HG03520 (cell line): ENCODE data around the gene ALPI.

ENCODE experiments used
- ATAC-seq: cut with Tn5 transposase; IDR thresholded peaks from one replicate; pipeline ENCODE4 v1.9.1; 2021; ENCODE audit warnings: mild to moderate bottlenecking, moderate library complexity; ENCODE audit not compliant: unreplicated experiment

The ALPI gene

DNA sequence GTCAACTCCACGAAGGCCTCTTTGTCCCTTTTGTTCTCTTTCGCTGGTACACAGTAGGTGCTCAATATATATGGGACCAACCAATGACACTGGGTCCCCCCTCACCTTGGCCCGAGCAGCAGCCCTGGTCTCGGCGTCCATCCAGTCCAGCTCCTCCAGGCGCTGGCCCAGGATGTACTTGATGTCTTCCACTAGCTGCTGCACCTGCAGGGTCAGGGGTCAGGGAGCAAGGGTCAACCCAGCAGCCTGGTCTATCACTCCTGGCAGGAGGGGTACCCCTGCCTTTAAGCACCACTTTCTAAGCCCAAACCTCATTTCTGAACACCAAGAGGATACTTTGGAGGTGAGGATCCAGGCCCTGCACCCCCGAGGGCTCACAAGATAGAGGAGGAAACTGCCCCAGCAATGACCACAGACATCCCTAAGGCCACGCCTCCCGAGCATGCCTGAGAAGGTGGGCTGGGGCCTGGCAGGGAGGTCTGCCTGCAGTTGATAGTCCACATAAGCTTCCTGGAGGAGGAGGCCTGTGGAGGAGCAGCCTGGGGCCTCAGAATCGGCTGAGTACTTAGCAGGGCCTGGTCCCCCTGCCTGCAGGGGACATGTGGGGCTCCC is 27.5 kb downstream of the ALPI start:
- no peak for ATAC-seq

DNA sequence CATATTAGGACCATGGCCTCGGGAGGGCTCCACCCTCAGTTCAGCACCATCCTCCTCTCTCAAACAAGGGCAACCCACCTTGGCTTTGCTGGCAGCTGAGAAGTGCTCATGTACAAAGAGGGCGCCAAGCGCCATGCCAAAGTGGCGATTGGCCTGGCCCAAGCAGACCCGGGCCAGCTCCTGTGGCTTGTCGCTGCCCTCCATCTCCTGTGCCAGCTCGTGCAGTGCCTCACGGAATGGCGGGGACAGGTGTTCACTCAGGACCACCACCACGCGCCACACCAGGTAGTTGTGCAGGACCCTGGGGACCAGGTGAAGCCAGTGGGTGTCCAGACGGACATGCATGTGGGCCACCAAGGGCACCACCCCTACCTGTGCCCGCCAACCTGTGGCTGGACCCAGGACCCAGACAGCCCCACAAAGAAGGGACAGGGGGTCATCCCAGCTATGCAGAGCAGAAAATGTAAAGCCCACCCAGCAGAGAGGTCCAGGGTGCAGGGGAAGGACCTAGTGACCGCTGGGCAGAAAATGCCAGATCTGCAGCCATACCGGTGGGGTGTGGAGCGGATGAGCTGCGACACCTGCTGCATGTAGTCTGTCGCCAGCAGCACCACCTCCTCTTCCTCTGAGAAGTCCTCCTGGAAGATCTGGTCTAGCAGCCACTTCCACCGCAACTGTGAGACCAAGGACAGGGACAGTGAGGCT is 28.1 kb downstream of the ALPI start:
- no peak for ATAC-seq

GRCh38 chr2:232484628-232485347 is 28.8 kb downstream of the ALPI start:
- ATAC-seq = no peak

GRCh38 chr2:232485348-232485756 is 29.4 kb downstream of the ALPI start:
- ATAC-seq = no peak

GRCh38 chr2:232485757-232486557 is 30.0 kb downstream of the ALPI start:
- no peak for ATAC-seq

DNA sequence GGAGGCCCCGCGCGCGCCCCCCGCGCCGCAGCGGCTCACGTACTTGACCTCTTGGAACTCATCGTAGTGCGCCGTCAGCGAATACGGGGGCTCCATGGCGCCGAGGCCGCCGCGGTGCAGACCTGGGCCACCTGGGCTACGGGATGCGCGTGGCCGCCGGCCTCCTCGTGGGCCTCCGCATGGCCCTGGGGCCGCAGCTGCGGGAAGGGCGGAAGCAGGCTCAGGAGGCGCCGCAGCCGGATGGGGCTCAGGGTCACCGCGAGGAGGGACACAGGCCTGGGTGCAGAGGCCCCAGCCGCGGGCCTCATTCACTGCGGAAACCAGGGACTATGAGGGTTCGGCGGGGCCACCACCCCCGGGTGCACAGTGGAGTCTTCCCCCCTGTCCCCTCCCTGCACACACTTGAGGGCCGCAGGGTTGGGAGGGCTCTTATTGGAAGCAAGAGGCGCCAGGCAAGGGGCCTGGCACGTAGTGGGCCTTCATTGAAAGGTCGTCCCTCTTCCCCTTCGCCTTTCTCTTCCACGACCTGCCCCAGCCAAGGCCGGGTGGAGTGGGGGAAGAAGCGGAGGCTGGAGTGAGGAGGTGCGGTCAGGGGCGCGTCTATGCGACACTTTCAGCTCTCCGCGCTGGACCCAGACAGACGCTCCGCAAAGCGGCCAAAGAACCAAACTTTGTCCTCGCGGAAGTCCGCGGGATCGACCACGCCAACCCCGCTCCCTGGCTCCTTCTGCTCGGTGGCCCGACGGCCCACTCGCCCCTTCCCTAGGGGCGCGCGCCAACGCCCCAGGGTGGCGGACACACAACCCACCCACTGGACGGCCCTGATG is 30.8 kb downstream of the ALPI start:
- ATAC-seq = no peak

DNA sequence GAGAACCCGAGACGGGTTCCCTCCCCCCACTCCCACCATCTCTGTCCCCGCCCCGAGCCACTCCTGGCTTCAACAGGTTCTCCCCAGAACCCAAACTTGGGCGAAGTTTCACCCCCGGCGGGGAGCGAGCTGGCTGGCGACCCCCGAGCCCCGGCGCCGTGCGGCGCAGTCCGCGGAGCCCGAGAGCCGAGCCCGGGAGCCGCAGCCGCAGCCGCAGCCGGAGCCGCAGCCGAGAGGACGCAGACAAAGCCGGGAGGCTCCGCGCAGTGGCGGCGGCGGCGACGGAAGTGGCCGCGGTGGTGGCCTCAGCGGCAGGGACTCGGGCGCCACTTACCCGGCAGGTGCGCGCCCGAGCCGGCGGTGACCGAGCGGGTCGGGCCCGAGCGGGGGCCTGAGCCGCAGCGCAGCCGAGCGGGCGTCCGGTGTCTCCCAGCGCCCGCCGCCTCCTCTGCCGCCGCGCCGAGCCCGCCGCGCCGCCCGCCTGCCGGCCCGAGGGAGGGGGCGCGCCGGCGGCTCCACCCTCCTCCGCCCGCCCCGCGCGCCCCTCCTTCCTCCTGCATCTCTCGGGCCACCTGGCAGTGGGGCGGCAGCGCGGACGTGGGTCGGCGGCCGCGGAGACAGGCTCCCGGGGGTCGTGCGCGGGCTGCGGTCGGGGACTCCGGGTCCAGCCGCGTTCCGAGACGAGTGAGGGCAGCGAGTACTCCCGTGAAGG is 31.6 kb downstream of the ALPI start, which contains the start of gene ECEL1:
Gene ECEL1, minus strand, starts transcription at position 450 of the 712 bp plus-strand sequence. CDS start 1,181 bp downstream, outside the sequence.
- ATAC-seq = no peak

- no peak for ATAC-seq
These were observed 32.3 kb downstream of the ALPI start for GRCh38 chr2:232488097-232488711.

- no peak for ATAC-seq
These were observed 32.9 kb downstream of the ALPI start for GRCh38 chr2:232488721-232489300.

DNA sequence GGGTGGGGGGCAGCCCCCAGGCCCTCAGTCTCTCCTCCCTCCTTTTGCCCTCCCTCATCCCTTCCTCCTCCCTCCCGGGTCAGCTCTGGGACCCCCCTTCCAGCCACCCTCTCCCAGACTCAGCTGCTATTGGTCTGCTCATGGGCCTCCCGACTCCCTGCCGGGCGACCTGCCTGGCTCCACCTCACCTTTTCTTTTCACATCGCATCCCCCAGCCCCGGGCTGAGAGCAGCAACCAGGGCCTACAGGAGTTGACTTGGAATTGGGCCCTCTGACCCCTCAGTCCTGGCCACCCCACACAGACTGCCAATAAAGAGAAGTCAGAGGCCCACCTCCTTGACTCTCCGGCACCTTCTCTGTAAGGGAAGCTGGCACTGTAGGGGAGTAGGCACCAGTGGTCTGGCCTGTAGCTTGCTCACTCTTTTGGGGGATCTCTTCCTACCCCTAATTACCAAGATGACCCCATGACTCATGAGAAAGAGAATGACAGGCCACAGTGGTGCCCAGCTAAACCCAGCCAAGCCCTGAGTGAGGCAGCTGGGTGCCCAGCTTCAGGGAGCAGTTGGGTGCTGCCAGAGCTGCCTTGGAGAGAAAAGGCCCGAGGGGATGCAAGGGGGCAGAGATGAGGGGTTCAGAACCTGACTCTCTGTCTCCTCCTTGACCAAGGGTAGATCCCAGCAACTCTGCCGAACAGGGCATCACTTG is 33.7 kb downstream of the ALPI start:
- ATAC-seq = no peak

- ATAC-seq = no peak
These were observed 34.5 kb downstream of the ALPI start for GRCh38 chr2:232490221-232491138.

- no peak for ATAC-seq
These were observed 35.3 kb downstream of the ALPI start for GRCh38 chr2:232491139-232491780.

DNA sequence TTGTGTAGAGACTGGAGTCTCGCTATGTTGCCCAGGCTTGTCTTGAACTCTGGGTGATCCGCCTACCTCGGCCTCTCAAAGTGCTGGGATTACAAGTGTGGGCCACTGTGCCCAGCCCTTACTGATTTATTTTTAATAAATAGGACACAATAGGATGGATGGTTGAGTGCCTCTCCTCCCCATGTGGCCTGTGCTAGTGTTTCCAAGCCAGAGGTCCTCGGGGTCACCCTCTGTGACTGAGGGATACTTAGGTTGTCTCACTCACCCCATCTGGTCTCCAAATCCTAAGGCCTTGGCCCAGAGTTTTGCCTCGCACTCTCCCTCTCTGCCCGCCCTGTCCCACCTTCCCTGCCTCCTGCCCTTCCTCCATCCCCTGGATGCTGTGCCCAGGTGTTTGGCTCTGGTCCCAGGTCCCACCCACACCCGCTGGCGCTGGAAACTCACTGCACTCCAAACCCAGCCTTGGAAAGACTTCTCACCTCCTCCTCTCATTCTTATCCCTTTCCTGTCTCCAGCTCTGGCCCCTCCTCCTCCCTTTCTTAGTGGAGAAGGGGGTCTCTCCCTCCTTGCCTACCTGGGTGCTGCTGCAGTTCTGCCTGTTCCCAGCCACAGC is 36.4 kb downstream of the ALPI start:
- ATAC-seq = no peak

GRCh38 chr2:232492963-232493700 is 37.2 kb downstream of the ALPI start:
- ATAC-seq = no peak

DNA sequence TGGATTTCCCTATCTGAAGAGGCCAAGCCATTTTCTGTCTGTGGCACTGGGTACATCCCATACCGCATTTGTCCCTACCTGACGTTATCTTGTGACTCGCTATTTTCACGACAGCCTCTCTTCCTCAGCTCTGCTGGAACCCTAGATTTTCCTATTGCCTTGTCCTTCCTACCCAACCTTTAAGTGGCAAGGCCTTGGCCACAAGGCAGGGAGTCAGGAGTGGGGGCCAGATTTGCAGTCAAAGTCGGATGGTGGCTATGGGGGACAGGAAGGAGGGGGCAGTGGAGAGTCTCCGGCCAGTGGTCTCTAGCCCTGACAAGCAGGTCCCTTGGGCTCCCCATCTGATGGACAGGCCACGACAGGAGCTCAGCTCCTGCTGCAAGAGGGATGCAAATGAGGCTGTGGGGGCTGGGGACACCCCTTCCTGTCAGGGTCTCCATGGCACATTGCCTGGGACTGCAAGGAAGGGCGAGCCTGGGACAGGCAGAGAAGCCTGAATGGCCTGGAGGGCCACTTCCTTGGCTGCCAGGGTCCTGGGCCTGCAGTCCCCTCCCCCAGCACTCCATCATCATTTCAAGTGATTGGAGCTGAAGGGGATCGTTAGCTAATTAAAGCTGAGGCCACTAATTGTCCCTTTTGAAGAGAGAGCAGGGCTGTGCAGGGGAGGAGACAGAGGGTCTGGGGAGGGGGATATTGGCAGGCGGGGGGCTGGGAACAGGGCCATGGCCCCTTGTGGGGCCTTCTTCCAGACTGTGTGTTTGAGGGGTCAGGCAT is 37.9 kb downstream of the ALPI start:
- no peak for ATAC-seq
